IMR-90 (cell line): ENCODE results near the gene C1QTNF8. TPM values are rescaled to one million over a fixed set of nuclear protein-coding genes. Genes with fewer than 3 reads are reported as not detected.

ENCODE experiments used
- ATAC-seq: fragments of 200-7000 bp; cut with Tn5 transposase; 2 replicates; pipeline ENCODE4 v1.9.1; 2020; ENCODE audit warnings: low read depth, mild to moderate bottlenecking, moderate library complexity
- BruUV-seq: library from RNA; stranded (reverse); fragments of 400-500 nt; replicated peaks from 2 replicates; lab custom pipeline; 2021; lab: Mats Ljungman, UMichigan
- CTCF ChIA-PET: fragments of 300-600 bp; formaldehyde crosslinking; extraction: SDS; loops from one replicate; lab custom pipeline; 2021; ENCODE audit warnings: antibody characterized with exemption; lab: Yijun Ruan, JAX
- POLR2A ChIA-PET: fragments of 300-600 bp; sonication (Branson Sonifier 250); formaldehyde crosslinking; loops from one replicate; lab custom pipeline; 2022; ENCODE audit warnings: antibody characterized with exemption; ENCODE audit not compliant: unreplicated experiment; lab: Charles Lee
- DNase-seq: peaks from one replicate; pipeline ENCODE4 v3.0.0; 2013
- H2AFZ ChIP-seq: replicated peaks from 2 replicates; pipeline ENCODE3; 2013; ENCODE audit warnings: low read length, mild to moderate bottlenecking; ENCODE audit not compliant: poor library complexity
- H2AK5ac ChIP-seq: 2 replicates; pipeline ENCODE4 v1.6.1; 2013; ENCODE audit warnings: low read depth, low read length, inconsistent platforms
- H2AK9ac ChIP-seq: replicated peaks from 2 replicates; pipeline ENCODE3; 2013; ENCODE audit warnings: mild to moderate bottlenecking, low read depth, low read length, moderate library complexity; ENCODE audit not compliant: poor library complexity
- H2BK120ac ChIP-seq: 2 replicates; pipeline ENCODE4 v1.6.1; 2013; ENCODE audit warnings: low read depth, low read length, inconsistent platforms
- H2BK15ac ChIP-seq: 3 replicates; pipeline ENCODE4 v1.6.1; 2013; ENCODE audit warnings: low read depth, low read length, inconsistent platforms
- H2BK20ac ChIP-seq: 2 replicates; pipeline ENCODE4 v1.6.1; 2013; ENCODE audit warnings: low read depth, mild to moderate bottlenecking, inconsistent platforms, low read length, moderate library complexity
- H2BK5ac ChIP-seq: 2 replicates; pipeline ENCODE4 v1.6.1; 2013; ENCODE audit warnings: mild to moderate bottlenecking, low read depth, low read length, inconsistent platforms; ENCODE audit not compliant: poor library complexity, severe bottlenecking
- H3K14ac ChIP-seq: replicated peaks from 2 replicates; pipeline ENCODE4 v1.6.1; 2013; ENCODE audit warnings: low read depth, low read length, inconsistent platforms
- H3K18ac ChIP-seq: 2 replicates; pipeline ENCODE4 v1.6.1; 2013; ENCODE audit warnings: low read depth, low read length, control low read depth
- H3K23ac ChIP-seq: 2 replicates; pipeline ENCODE4 v1.6.1; 2013; ENCODE audit warnings: low read depth, low read length, inconsistent platforms
- H3K27ac ChIP-seq: 2 replicates; pipeline ENCODE4 v1.5.1; 2013; ENCODE audit warnings: mild to moderate bottlenecking, control low read depth, low read length; ENCODE audit not compliant: insufficient read depth
- H3K27me3 ChIP-seq: 2 replicates; pipeline ENCODE4 v1.6.1; 2013; ENCODE audit warnings: low read length; ENCODE audit not compliant: control insufficient read depth, insufficient read depth
- H3K36me3 ChIP-seq: 2 replicates; pipeline ENCODE4 v1.6.1; 2013; ENCODE audit warnings: low read length, mixed read lengths; ENCODE audit not compliant: control insufficient read depth, insufficient read depth
- H3K4ac ChIP-seq: 2 replicates; pipeline ENCODE4 v1.6.1; 2013; ENCODE audit warnings: low read depth, low read length, inconsistent platforms
- H3K4me1 ChIP-seq: 2 replicates; pipeline ENCODE4 v1.6.1; 2013; ENCODE audit warnings: low read length, mixed read lengths; ENCODE audit not compliant: control insufficient read depth, insufficient read depth
- H3K4me2 ChIP-seq: 2 replicates; pipeline ENCODE4 v1.6.1; 2013; ENCODE audit warnings: low read depth, mild to moderate bottlenecking, control low read depth, low read length, moderate library complexity
- H3K4me3 ChIP-seq: 2 replicates; pipeline ENCODE4 v1.5.1; 2013; ENCODE audit warnings: low read depth, mild to moderate bottlenecking, control low read depth, low read length, moderate library complexity; ENCODE audit not compliant: insufficient read depth
- H3K56ac ChIP-seq: 2 replicates; pipeline ENCODE4 v1.6.1; 2013; ENCODE audit warnings: low read length, inconsistent platforms; ENCODE audit not compliant: insufficient read depth; ENCODE audit errors: extremely low read depth
- H3K79me1 ChIP-seq, 2 experiments: 2 replicates each; pipeline ENCODE4 v1.6.1; 2013; ENCODE audit warnings: low read length in 2 of 2, inconsistent platforms in 1 of 2, low read depth in 1 of 2
- H3K9ac ChIP-seq: 2 replicates; pipeline ENCODE4 v1.6.1; 2013; ENCODE audit warnings: low read depth, low read length, control low read depth
- H3K9me1 ChIP-seq: 2 replicates; pipeline ENCODE4 v1.6.1; 2013; ENCODE audit warnings: low read length, inconsistent platforms; ENCODE audit not compliant: insufficient read depth
- H3K9me3 ChIP-seq: 2 replicates; pipeline ENCODE4 v1.6.1; 2013; ENCODE audit warnings: low read length; ENCODE audit not compliant: control insufficient read depth, insufficient read depth
- H4K20me1 ChIP-seq: 2 replicates; pipeline ENCODE4 v1.6.1; 2013; ENCODE audit warnings: low read length, inconsistent platforms; ENCODE audit not compliant: insufficient read depth
- H4K5ac ChIP-seq: 2 replicates; pipeline ENCODE4 v1.6.1; 2013; ENCODE audit warnings: mild to moderate bottlenecking, low read depth, low read length, control low read depth
- H4K8ac ChIP-seq, 2 experiments: 2 replicates each; pipeline ENCODE4 v1.6.1; 2013; ENCODE audit warnings: low read depth in 2 of 2, low read length in 2 of 2, control low read depth in 1 of 2, inconsistent platforms in 1 of 2
- H4K91ac ChIP-seq: 2 replicates; pipeline ENCODE4 v1.6.1; 2013; ENCODE audit warnings: low read depth, low read length, inconsistent platforms; ENCODE audit not compliant: insufficient read depth
- BHLHE40 ChIP-seq: fragments of 150-350 bp; IDR thresholded peaks from 2 replicates; pipeline ENCODE4 v1.6.1; 2016; ENCODE audit warnings: mild to moderate bottlenecking, low read depth, low read length
- CEBPB ChIP-seq: IDR thresholded peaks from 2 replicates; pipeline ENCODE4 v1.6.1; 2012; ENCODE audit warnings: low read depth, low read length, improper control_type of control experiment
- CHD1 ChIP-seq: IDR thresholded peaks from 2 replicates; pipeline ENCODE4 v1.6.1; 2012; ENCODE audit warnings: low read depth, low read length, improper control_type of control experiment
- FOS ChIP-seq: fragments of 150-350 bp; IDR thresholded peaks from 2 replicates; pipeline ENCODE4 v1.6.1; 2016; ENCODE audit warnings: low read depth, low read length
- MAFK ChIP-seq: IDR thresholded peaks from 2 replicates; pipeline ENCODE4 v1.6.1; 2012; ENCODE audit warnings: low read depth, low read length, improper control_type of control experiment
- MAZ ChIP-seq: IDR thresholded peaks from 2 replicates; pipeline ENCODE4 v1.6.1; 2012; ENCODE audit warnings: low read depth, mild to moderate bottlenecking, low read length, improper control_type of control experiment, moderate library complexity, borderline replicate concordance
- MXI1 ChIP-seq: IDR thresholded peaks from 2 replicates; pipeline ENCODE4 v1.6.1; 2012; ENCODE audit warnings: low read depth, mild to moderate bottlenecking, low read length, moderate library complexity, borderline replicate concordance
- NFE2L2 ChIP-seq: fragments of 150-350 bp; IDR thresholded peaks from 2 replicates; pipeline ENCODE4 v1.6.1; 2016; ENCODE audit warnings: low read depth, mild to moderate bottlenecking, low read length
- POLR2A ChIP-seq: IDR thresholded peaks from 2 replicates; pipeline ENCODE4 v1.6.1; 2012; ENCODE audit warnings: mild to moderate bottlenecking, low read depth, low read length
- RAD21 ChIP-seq: IDR thresholded peaks from 2 replicates; pipeline ENCODE4 v1.6.1; 2012; ENCODE audit warnings: low read length, improper control_type of control experiment
- RCOR1 ChIP-seq: IDR thresholded peaks from 2 replicates; pipeline ENCODE4 v1.6.1; 2012; ENCODE audit warnings: mild to moderate bottlenecking, low read length, improper control_type of control experiment; ENCODE audit not compliant: insufficient replicate concordance
- RFX5 ChIP-seq: IDR thresholded peaks from 2 replicates; pipeline ENCODE4 v1.8.0; 2012; ENCODE audit warnings: low read depth, mild to moderate bottlenecking, low read length, moderate library complexity
- SMC3 ChIP-seq: fragments of 150-350 bp; IDR thresholded peaks from 2 replicates; pipeline ENCODE4 v1.6.1; 2016; ENCODE audit warnings: low read depth, mild to moderate bottlenecking, antibody characterized with exemption, low read length, moderate library complexity
- WGBS, 2 experiments: methylation state at CpG; one replicate each; pipeline versions ENCODE4 v1.1.5 to v1.1.7; 2013; ENCODE audit warnings: missing lambda C conversion rate in 2 of 2; ENCODE audit not compliant: insufficient read length in 1 of 2; ENCODE audit errors: extremely low coverage in 2 of 2; 5-methylcytosine and 5-hydroxymethylcytosine counted together
- dilution Hi-C: fragments of 300-500 bp; cut with HindIII; formaldehyde crosslinking; loops from one replicate; pipeline ENCODE4 v1.14.3; 2018; ENCODE audit warnings: low sequenced_read_pairs; ENCODE audit not compliant: unreplicated experiment
- in situ Hi-C: fragments of 300-500 bp; cut with MboI; formaldehyde crosslinking; loops from 3 replicates; pipeline ENCODE4 v1.14.3; 2019; ENCODE audit warnings: low sequenced_read_pairs, inconsistent platforms, mixed read lengths
- intact Hi-C: fragments of 100-400 bp; cut with micrococcal nuclease; formaldehyde crosslinking; loops from 2 replicates; pipeline ENCODE4 v1.10.0; 2022
- polyA plus RNA-seq, 3 experiments: library from polyadenylated mRNA; depleted of rRNA; stranded (reverse); fragments of >200 nt; gene quantifications; 2 replicates each; pipeline ENCODE4 v1.2.3, GENCODE V29; 2012; ENCODE audit warnings: low replicate concordance in 1 of 3
- total RNA-seq: library from RNA; depleted of rRNA; stranded (reverse); fragments of >200 nt; gene quantifications from 2 replicates; pipeline ENCODE4 v1.2.3, GENCODE V29; 2012
- TF ChIP-seq, protein P1 (sequence below): fragments of 150-350 bp; IDR thresholded peaks from 2 replicates; pipeline ENCODE4 v1.6.1; 2016; ENCODE audit warnings: low read depth, mild to moderate bottlenecking, low read length, moderate library complexity, borderline replicate concordance
- TF ChIP-seq, protein P2 (sequence below): conservative IDR thresholded peaks from 2 replicates; pipeline ENCODE4 v1.5.1; 2012; ENCODE audit warnings: mild to moderate bottlenecking, low read depth, low read length, improper control_type of control experiment
- TF ChIP-seq, protein P3 (sequence below): fragments of 150-350 bp; IDR thresholded peaks from 2 replicates; pipeline ENCODE4 v1.6.1; 2017; ENCODE audit warnings: mild to moderate bottlenecking, antibody characterized with exemption, low read length, low read depth

C1QTNF8 gene
- total and polyA plus RNA-seq, 2 of the 4 experiments (the other 2 are of a cell fraction), result not detected

DNA sequence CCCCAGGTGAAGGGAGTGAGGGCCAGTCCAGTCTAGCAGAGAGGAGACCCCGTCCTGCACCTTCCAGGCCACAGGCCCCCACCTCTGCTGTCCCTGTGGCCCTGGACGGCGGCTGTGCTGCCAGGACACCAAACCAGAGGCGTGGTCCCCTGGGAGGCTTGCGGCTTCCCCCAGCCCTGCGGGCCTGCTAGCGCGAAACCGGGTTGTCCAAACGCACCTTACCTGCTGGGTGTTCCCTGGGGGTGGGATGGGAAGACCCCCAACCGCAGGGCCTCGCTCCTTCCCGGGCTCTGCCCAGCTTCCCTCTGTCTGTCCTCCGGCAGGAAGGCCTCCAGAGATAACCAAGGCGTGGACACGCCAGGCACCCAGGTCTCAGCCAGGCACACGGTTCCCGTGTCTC, 37.2 kb upstream of the C1QTNF8 start:
- peaks cover 14% of the 10 kb centered on the region; the same call in 1 of the 2 replicates for H3K27me3 ChIP-seq
- no peaks in the 10 kb centered on the region for H3K9me1 ChIP-seq
- H3K14ac ChIP-seq, result no peak overlapping the region
- H2AK5ac ChIP-seq, result no peak overlapping the region
- no peak overlapping the region for H4K91ac ChIP-seq
- no peak for ATAC-seq
- H3K4me1 ChIP-seq, result no peaks in the 10 kb centered on the region
- H4K20me1 ChIP-seq, result no peaks in the 10 kb centered on the region
- no peak overlapping the region for H2AFZ ChIP-seq
- H4K5ac ChIP-seq, result no peak overlapping the region
- H3K23ac ChIP-seq, result no peak overlapping the region
- TF ChIP-seq, protein P1, sequence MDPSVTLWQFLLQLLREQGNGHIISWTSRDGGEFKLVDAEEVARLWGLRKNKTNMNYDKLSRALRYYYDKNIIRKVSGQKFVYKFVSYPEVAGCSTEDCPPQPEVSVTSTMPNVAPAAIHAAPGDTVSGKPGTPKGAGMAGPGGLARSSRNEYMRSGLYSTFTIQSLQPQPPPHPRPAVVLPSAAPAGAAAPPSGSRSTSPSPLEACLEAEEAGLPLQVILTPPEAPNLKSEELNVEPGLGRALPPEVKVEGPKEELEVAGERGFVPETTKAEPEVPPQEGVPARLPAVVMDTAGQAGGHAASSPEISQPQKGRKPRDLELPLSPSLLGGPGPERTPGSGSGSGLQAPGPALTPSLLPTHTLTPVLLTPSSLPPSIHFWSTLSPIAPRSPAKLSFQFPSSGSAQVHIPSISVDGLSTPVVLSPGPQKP, result no peak
- TF ChIP-seq MXI1, result no peak
- TF ChIP-seq POLR2A, result no peak
- TF ChIP-seq, protein P2, sequence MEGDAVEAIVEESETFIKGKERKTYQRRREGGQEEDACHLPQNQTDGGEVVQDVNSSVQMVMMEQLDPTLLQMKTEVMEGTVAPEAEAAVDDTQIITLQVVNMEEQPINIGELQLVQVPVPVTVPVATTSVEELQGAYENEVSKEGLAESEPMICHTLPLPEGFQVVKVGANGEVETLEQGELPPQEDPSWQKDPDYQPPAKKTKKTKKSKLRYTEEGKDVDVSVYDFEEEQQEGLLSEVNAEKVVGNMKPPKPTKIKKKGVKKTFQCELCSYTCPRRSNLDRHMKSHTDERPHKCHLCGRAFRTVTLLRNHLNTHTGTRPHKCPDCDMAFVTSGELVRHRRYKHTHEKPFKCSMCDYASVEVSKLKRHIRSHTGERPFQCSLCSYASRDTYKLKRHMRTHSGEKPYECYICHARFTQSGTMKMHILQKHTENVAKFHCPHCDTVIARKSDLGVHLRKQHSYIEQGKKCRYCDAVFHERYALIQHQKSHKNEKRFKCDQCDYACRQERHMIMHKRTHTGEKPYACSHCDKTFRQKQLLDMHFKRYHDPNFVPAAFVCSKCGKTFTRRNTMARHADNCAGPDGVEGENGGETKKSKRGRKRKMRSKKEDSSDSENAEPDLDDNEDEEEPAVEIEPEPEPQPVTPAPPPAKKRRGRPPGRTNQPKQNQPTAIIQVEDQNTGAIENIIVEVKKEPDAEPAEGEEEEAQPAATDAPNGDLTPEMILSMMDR, result no peak
- no peak for TF ChIP-seq RAD21
- TF ChIP-seq FOS, result no peak
- TF ChIP-seq RCOR1, result no peak
- no peak for TF ChIP-seq CHD1
- TF ChIP-seq RFX5, result no peak
- no peak for TF ChIP-seq NFE2L2
- TF ChIP-seq CEBPB, result no peak
- no peak for TF ChIP-seq SMC3
- TF ChIP-seq MAFK, result no peak
- no peak for TF ChIP-seq BHLHE40
- TF ChIP-seq MAZ, result no peak
- TF ChIP-seq, protein P3, sequence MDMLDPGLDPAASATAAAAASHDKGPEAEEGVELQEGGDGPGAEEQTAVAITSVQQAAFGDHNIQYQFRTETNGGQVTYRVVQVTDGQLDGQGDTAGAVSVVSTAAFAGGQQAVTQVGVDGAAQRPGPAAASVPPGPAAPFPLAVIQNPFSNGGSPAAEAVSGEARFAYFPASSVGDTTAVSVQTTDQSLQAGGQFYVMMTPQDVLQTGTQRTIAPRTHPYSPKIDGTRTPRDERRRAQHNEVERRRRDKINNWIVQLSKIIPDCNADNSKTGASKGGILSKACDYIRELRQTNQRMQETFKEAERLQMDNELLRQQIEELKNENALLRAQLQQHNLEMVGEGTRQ, result no peak
- H3K4me2 ChIP-seq, result no peak overlapping the region
- H3K18ac ChIP-seq, result no peak overlapping the region
- H2BK20ac ChIP-seq, result no peak overlapping the region
- POLR2A ChIA-PET, result no interaction called here
- CTCF ChIA-PET, result no interaction called here
- H2BK15ac ChIP-seq, result no peak overlapping the region
- dilution Hi-C loops, result no loop called here
- no peak overlapping the region for H2BK120ac ChIP-seq
- DNase-seq, result no peak
- no peak overlapping the region for H3K9ac ChIP-seq
- H3K4ac ChIP-seq, result no peak overlapping the region
- intact Hi-C loops, result no loop called here
- H3K36me3 ChIP-seq, result no peaks in the 10 kb centered on the region
- no peaks in the 10 kb centered on the region for H3K79me1 ChIP-seq
- H3K9me3 ChIP-seq, result no peaks in the 10 kb centered on the region
- no peak overlapping the region for H3K4me3 ChIP-seq
- H3K56ac ChIP-seq, result no peak overlapping the region
- no peak overlapping the region for H4K8ac ChIP-seq
- WGBS, 2 experiments, result 64% methylated on average over 9 of the region's 18 CpGs; no CpG with 5 or more reads in 1 of the 2 experiments
- BruUV-seq, result no TSS peak
- no peak overlapping the region for H2AK9ac ChIP-seq
- H2BK5ac ChIP-seq, result no peak overlapping the region
- no peak overlapping the region for H3K27ac ChIP-seq
- in situ Hi-C loops, result no loop called here
